GM12878 (cell line): ENCODE measurements around the gene PADI4. TPM values are rescaled to one million over a fixed set of nuclear protein-coding genes. Genes with fewer than 3 reads are reported as not detected.

Experiments
- ATAC-seq: fragments of 200-7000 bp; cut with Tn5 transposase; 3 replicates; pipeline ENCODE4 v1.9.1; 2020; ENCODE audit warnings: mild to moderate bottlenecking, moderate library complexity
- BruUV-seq: library from RNA; stranded (reverse); fragments of 400-500 nt; replicated peaks from 2 replicates; lab custom pipeline; 2021; lab: Mats Ljungman, UMichigan
- CTCF ChIA-PET: fragments of 300-600 bp; sonication (Branson Sonifier 250); formaldehyde crosslinking; extraction: SDS; loops from one replicate; lab custom pipeline; 2021; ENCODE audit warnings: inconsistent platforms; lab: Yijun Ruan, JAX
- POLR2A ChIA-PET: fragments of 350-600 bp; formaldehyde crosslinking; extraction: SDS; loops from one replicate; lab custom pipeline; 2021; ENCODE audit warnings: inconsistent platforms; lab: Charles Lee
- RAD21 ChIA-PET: fragments of 300-600 bp; sonication (Branson Sonifier 250); formaldehyde crosslinking; loops from one replicate; lab custom pipeline; 2023; ENCODE audit warnings: antibody characterized with exemption; ENCODE audit not compliant: unreplicated experiment; lab: Charles Lee
- SMC1A ChIA-PET: fragments of 300-600 bp; sonication (Branson Sonifier 250); formaldehyde crosslinking; loops from one replicate; lab custom pipeline; 2023; ENCODE audit not compliant: unreplicated experiment, uncharacterized antibody; lab: Charles Lee
- DNase-seq: peaks from one replicate; pipeline ENCODE4 v3.0.0-alpha.2; 2011; ENCODE audit warnings: low read depth, low spot score
- FAIRE-seq: peaks from 3 replicates; lab custom pipeline; 2011; peaks lifted over from hg19 to GRCh38; lab: Jason Lieb, UNC
- H2AFZ ChIP-seq: 2 replicates; pipeline ENCODE4 v1.6.0; 2011; ENCODE audit warnings: low read depth, low read length, control low read depth; ENCODE audit not compliant: control insufficient read depth
- H3K27ac ChIP-seq: 2 replicates; pipeline ENCODE4 v1.5.1; 2011; ENCODE audit warnings: control low read depth; ENCODE audit not compliant: control insufficient read depth, insufficient read depth
- H3K27me3 ChIP-seq, 2 experiments: replicated peaks in 1 of 2; 2 replicates each; pipeline versions ENCODE4 v1.6.0 to v1.6.1; 2011; ENCODE audit warnings: low read length in 1 of 2; ENCODE audit not compliant: control insufficient read depth in 2 of 2, insufficient read depth in 2 of 2
- H3K36me3 ChIP-seq, 2 experiments: 2 replicates each; pipeline ENCODE4 v1.5.1; 2011; ENCODE audit warnings: low read length in 1 of 2; ENCODE audit not compliant: control insufficient read depth in 2 of 2, insufficient read depth in 2 of 2
- H3K4me1 ChIP-seq: 2 replicates; pipeline ENCODE4 v1.6.1; 2011; ENCODE audit warnings: mild to moderate bottlenecking, low read length, moderate library complexity, mixed read lengths; ENCODE audit not compliant: control insufficient read depth, insufficient read depth
- H3K4me2 ChIP-seq: 2 replicates; pipeline ENCODE4 v1.6.0; 2011; ENCODE audit warnings: control low read depth; ENCODE audit not compliant: control insufficient read depth, insufficient read depth
- H3K4me3 ChIP-seq: fragments of 200-600 bp; sonication (generic); 2 replicates; pipeline ENCODE4 v1.5.1; 2016
- H3K79me2 ChIP-seq: 2 replicates; pipeline ENCODE4 v1.6.0; 2011; ENCODE audit warnings: low read length; ENCODE audit not compliant: control insufficient read depth, insufficient read depth
- H3K9ac ChIP-seq: 2 replicates; pipeline ENCODE4 v1.8.0; 2011; ENCODE audit warnings: low read length, control low read depth, mixed read lengths; ENCODE audit not compliant: control insufficient read depth, insufficient read depth
- H3K9me3 ChIP-seq: replicated peaks from 3 replicates; pipeline ENCODE4 v1.5.1; 2011; ENCODE audit warnings: mild to moderate bottlenecking, low read length; ENCODE audit not compliant: control insufficient read depth, insufficient read depth
- H4K20me1 ChIP-seq: 2 replicates; pipeline ENCODE4 v1.6.0; 2011; ENCODE audit not compliant: control insufficient read depth, insufficient read depth
- FOS ChIP-seq: IDR thresholded peaks from 3 replicates; pipeline ENCODE4 v1.6.1; 2011; ENCODE audit warnings: borderline replicate concordance; ENCODE audit not compliant: insufficient read length; ENCODE audit errors: extremely low read depth
- RFX5 ChIP-seq: IDR thresholded peaks from 2 replicates; pipeline ENCODE4 v1.6.1; 2011; ENCODE audit warnings: low read depth, low read length, improper control_type of control experiment
- WGBS: methylation state at CpG from one replicate; pipeline ENCODE4 v1.1.6; 2016; ENCODE audit warnings: low lambda C conversion rate; ENCODE audit not compliant: insufficient replicate concordance, insufficient coverage; ENCODE audit errors: missing lambda C conversion rate; 5-methylcytosine and 5-hydroxymethylcytosine counted together
- in situ Hi-C: fragments of 300-500 bp; cut with MboI; formaldehyde crosslinking; loops from 9 replicates; pipeline ENCODE4 v1.14.3; 2018; ENCODE audit warnings: mixed read lengths
- intact Hi-C: fragments of 100-400 bp; cut with micrococcal nuclease; formaldehyde crosslinking; loops from one replicate; pipeline ENCODE4 v1.14.2; 2022; ENCODE audit not compliant: unreplicated experiment
- polyA plus RNA-seq, 11 experiments: library from polyadenylated mRNA; depleted of rRNA in 4 of 11; unstranded in 6 of 11; stranded (reverse) in 5 of 11; fragments of >200 nt; fragmentation: Nextera tagmentation in 4 of 11; fragmentation: Illumina TruSeq in 1 of 11; extraction: Ambion mirVana in 4 of 11; extraction: Trizol in 1 of 11; gene quantifications; 1 replicate in 1 of 11; 2 replicates in 10 of 11; pipeline versions ENCODE4 v1.2.1 to v1.2.3, GENCODE V29; 2011 to 2016; ENCODE audit warnings: inconsistent platforms in 2 of 11, missing spikeins in 2 of 11, low read depth in 1 of 11
- total RNA-seq, 4 experiments: library from RNA; depleted of rRNA in 3 of 4; stranded (reverse); fragments of >200 nt in 3 of 4; fragmentation: Illumina TruSeq in 1 of 4; extraction: Trizol in 1 of 4; gene quantifications; 2 replicates each; pipeline versions ENCODE4 v1.2.1 to v1.2.3, GENCODE V29; 2013 to 2021
- TF ChIP-seq, protein P1 (sequence below): fragments of 450-650 bp; IDR thresholded peaks from 2 replicates; pipeline ENCODE4 v1.6.1; 2016; ENCODE audit warnings: mild to moderate bottlenecking, moderate library complexity, borderline replicate concordance
- TF ChIP-seq, protein P2 (sequence below): fragments of 150-350 bp; IDR thresholded peaks from 2 replicates; pipeline ENCODE4 v1.6.1; 2014; ENCODE audit warnings: mild to moderate bottlenecking, low read depth, low read length

PADI4 gene
- total and polyA plus RNA-seq, 10 of the 15 experiments (the other 5 are each of a cell fraction or from before 2014, with no cell fraction given), result 0.08 to 0.47 (median 0.15) TPM; not detected in 3

DNA sequence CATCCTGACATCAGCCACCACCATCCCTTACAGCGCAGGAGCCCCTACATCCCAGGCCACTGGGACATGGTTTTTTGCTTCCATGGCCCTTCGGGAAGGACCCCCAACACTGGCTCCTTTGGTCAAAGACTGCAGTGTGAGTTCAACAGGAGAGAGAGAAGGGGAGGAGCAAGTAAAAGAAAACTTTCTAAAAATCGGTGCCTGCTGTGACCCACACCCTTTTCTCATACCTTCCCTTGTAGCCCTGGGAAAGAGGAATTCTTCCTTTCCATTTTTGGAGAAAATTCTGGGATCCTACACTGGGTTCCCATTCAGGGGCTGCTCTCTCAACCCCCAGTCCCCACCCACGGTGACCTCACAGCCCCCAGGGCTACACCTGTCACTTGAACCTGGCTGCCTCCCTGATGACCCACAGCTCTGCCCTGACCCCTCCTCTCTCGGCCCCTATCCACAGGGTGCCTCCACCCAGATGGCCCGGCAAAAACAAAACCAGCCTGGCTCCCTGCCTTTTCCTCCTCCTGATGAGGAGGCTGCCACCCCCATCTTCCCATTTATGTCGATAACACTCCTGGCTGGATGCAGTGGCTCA is 7.6 kb downstream of the PADI4 start (continued):
- no peak for TF ChIP-seq FOS
- TF ChIP-seq, all 136 proteins: peak for 0

DNA sequence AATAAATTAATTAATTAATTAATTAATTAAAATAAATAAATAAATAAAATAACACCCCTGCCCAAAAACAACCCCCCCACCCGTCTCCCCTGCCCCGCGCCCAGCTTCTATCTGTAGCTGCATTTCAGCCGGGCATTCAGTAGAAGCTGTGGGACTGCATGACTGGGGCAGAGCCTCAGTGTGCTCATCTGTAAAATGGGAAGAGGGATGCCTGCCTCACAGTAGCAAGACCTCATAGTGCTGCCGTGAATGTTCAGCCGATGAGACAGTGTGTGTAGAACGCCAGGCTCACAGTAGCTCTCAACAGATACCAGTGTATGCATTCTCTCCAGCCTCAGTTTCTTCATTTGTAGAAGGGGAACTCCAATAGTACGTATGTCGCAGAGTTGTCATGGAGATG is 8.7 kb downstream of the PADI4 start:
- RAD21 ChIA-PET, result interaction anchor here (0.7 kb wide), 1 partner anchor 35 kb away, joined by 4 read pairs; no protein-coding TSS in a partner anchor
- POLR2A ChIA-PET, result no interaction called here
- Histone ChIP-seq H4K20me1 (no peaks in the 10 kb centered on the region), H3K9me3 (no peaks in the 10 kb centered on the region), H3K27ac (no peak overlapping the region), H3K79me2 (no peaks in the 10 kb centered on the region), H3K4me2 (no peak overlapping the region), H3K9ac (no peak overlapping the region), H3K36me3 (no peaks in the 10 kb centered on the region), H2AFZ (no peak overlapping the region), H3K27me3 (no peaks in the 10 kb centered on the region; a peak in 1 of 4 replicates), H3K4me1 (no peaks in the 10 kb centered on the region), H3K4me3 (no peak overlapping the region)
- 60% methylated on average over 9 of the region's 9 CpGs for WGBS
- intact Hi-C loops, result no loop called here
- no peak for FAIRE-seq
- TF ChIP-seq RFX5, result no peak
- TF ChIP-seq, protein P1, sequence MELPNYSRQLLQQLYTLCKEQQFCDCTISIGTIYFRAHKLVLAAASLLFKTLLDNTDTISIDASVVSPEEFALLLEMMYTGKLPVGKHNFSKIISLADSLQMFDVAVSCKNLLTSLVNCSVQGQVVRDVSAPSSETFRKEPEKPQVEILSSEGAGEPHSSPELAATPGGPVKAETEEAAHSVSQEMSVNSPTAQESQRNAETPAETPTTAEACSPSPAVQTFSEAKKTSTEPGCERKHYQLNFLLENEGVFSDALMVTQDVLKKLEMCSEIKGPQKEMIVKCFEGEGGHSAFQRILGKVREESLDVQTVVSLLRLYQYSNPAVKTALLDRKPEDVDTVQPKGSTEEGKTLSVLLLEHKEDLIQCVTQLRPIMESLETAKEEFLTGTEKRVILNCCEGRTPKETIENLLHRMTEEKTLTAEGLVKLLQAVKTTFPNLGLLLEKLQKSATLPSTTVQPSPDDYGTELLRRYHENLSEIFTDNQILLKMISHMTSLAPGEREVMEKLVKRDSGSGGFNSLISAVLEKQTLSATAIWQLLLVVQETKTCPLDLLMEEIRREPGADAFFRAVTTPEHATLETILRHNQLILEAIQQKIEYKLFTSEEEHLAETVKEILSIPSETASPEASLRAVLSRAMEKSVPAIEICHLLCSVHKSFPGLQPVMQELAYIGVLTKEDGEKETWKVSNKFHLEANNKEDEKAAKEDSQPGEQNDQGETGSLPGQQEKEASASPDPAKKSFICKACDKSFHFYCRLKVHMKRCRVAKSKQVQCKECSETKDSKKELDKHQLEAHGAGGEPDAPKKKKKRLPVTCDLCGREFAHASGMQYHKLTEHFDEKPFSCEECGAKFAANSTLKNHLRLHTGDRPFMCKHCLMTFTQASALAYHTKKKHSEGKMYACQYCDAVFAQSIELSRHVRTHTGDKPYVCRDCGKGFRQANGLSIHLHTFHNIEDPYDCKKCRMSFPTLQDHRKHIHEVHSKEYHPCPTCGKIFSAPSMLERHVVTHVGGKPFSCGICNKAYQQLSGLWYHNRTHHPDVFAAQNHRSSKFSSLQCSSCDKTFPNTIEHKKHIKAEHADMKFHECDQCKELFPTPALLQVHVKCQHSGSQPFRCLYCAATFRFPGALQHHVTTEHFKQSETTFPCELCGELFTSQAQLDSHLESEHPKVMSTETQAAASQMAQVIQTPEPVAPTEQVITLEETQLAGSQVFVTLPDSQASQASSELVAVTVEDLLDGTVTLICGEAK, result no peak
- TF ChIP-seq, protein P2, sequence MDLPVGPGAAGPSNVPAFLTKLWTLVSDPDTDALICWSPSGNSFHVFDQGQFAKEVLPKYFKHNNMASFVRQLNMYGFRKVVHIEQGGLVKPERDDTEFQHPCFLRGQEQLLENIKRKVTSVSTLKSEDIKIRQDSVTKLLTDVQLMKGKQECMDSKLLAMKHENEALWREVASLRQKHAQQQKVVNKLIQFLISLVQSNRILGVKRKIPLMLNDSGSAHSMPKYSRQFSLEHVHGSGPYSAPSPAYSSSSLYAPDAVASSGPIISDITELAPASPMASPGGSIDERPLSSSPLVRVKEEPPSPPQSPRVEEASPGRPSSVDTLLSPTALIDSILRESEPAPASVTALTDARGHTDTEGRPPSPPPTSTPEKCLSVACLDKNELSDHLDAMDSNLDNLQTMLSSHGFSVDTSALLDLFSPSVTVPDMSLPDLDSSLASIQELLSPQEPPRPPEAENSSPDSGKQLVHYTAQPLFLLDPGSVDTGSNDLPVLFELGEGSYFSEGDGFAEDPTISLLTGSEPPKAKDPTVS, result no peak
- no TSS peak for BruUV-seq
- ATAC-seq, result no peak
- CTCF ChIA-PET, result interaction anchor here (0.6 to 0.7 kb wide), 2 partner anchors 41 to 1503 kb away, joined by 3 read pairs; no protein-coding TSS in a partner anchor
- DNase-seq, result no peak
- in situ Hi-C loops, result no loop called here
- SMC1A ChIA-PET, result no interaction called here
